Measurements from ENCODE around the gene PXK.

GRCh38 chr3:58359621-58360020 lies 26.9 kb downstream of the PXK start:
- TF ChIP-seq CTCF (conservative IDR thresholded peaks at IDR 0.05 in 1 of 2, IDR thresholded peaks at IDR 0.05 in 1 of 2; ENCODE audit: extremely low read depth in 1 of 2, insufficient read depth in 1 of 2, low read depth in 1 of 2, low read length in 2 of 2) (no peak), EZH2 (IDR thresholded peaks at IDR 0.05; ENCODE audit: borderline replicate concordance, low read length) (no peak)
